Measurements from ENCODE around the gene KRT14.
"Not testable (repeated sequence)": the region's sequence is repeated elsewhere in the genome, so short reads cannot be mapped to it uniquely, and the experiment has no call there.

KRT14 gene

DNA sequence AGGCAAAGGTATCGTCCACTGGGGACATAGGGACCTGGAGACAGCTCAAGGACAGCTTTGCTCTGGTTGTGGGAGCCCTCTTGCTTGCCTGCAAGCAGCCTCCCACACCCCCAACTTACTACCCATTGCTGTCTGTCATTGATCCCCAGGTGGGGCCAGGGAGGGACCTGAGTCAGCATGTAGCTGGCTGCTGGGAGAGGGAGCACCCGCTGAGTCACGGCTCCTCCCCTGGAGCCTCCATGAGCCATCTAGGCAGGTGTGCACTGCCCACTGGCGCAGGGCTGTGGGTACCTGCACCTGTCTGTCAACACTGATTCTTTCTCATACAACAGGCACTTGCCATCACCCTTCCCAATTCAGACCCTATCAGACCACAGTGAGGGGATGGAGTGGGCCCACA, 10.0 kb downstream of the KRT14 start:
- not testable (repeated sequence) for FAIRE-seq

DNA sequence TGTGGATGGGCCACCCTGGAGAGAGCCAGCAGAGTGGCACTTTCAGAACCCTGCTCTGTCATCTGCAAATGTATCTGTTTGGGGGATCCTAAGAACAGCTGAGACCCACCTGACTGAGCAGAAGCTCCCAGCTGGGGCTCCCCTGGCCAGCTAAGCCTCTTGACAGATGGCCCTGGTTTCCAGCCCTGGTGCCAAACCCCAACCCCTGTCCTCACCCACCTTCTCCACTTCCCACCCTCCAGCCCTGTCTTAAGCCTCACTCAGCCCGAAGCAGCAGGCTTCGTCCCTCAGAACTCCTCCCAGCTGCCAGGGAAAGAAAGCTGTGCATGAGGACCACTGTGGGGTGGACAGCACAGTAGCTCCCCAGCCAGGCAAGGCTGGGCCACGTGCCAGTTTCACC, 11.4 kb downstream of the KRT14 start:
- FAIRE-seq: no peak

DNA sequence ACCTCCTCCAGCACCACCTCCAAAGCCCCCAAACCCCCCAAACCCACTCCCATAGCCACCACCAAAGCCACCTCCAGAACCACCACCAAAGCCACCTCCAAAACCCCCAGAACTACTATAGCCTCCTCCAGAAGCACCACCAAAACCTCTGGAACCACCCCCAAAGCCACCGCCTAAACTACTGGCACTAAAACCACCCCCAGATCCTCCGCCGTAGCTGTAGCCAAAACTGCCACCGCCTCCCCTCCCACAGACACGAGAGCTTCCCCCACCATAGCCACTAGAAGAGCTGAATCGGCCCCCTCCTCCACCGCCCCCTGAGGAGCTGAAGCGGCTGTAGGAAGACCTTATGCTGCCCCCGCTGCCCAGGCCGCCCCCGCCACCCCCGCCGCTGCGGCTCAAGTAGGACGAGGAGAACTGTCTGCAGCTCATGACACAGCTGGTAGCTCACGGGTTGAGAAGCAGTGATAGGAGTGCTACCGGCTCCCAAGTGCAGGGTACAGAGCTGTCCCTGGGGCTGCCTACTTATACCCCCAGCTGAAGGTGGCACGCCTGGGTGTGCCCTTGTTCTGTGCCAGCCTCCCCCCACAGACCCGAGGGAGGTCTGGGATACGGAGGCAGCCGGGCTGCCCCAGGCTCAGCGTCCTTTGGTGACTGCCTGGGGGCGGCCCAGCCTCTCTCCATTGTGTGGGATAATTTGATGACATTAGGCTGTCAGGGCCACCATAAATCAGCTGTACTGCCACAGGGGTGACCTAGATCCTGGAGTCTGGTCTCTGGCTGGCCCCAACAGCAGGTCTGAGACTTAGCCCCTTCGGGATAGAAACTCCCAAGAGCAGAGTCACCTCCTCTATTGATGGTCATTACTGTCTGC, 14.9 kb downstream of the KRT14 start, which contains the start of gene KRT9:
Gene KRT9 (minus strand): TSS at position 499 of the 874 bp plus-strand sequence. CDS start 67 bp downstream, at position 432.
- FAIRE-seq: no peak

DNA sequence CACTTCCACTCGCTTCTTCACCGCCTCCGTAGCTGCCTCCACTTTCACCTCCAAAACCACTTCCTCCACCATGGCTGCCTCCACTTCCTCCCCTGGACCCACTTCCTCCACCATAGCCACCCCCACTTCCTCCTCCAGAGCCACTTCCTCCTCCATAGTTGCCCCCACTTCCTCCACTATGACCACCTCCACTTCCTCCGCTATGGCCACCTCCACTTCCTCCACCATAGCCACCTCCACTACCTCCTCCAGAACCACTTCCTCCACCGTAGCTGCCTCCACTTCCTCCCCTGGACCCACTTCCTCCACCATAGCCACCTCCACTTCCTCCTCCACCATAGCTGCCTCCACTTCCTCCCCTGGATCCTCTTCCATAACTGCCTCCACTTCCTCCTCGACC, 19.4 kb downstream of the KRT14 start:
- FAIRE-seq: no peak

DNA sequence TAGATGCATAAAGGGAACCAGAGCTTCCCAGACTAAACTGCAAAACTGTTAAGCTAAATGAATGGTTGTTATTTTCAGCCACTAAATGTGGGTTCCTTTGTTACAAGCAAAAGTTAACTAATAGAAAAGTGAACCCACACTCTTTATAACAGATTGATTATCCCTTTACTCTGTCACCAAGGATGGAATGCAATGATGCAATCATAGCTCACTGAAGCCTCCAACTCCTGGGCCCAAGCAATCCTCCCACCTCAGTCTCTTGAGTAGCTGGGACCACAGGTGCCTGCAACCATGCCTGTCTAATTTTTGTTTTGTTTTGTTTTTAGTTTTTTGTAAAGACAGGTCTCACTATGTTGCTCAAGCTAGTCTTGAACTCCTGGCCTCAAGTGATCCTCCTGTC, 21.4 kb downstream of the KRT14 start:
- FAIRE-seq: no peak

DNA sequence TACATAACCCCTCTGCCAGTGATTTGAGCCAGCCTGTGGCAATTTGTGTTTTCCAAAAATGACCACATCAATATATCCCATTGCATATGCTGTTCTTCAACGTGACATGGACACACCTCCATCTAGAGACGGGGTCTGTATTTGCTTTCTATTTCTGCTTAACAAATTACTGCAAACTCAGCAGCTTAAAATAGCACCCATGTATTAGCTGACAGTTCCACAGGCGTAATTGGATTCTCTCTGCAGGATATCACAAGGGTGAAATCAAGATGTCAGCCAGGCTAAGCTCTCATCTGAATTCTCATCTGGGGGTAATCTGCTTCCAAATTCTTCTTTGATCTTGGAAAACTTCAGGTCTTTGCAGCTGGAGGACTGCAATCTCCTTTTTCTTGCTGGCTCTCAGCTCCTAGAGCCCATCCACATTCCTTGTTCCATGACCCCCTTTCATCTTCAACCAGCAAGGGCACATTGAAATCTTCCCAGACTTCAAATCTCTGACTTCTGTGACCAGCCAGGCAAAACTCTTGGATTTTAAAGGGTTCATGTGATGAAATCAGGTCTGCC, 23.0 kb downstream of the KRT14 start:
- no peak for FAIRE-seq

DNA sequence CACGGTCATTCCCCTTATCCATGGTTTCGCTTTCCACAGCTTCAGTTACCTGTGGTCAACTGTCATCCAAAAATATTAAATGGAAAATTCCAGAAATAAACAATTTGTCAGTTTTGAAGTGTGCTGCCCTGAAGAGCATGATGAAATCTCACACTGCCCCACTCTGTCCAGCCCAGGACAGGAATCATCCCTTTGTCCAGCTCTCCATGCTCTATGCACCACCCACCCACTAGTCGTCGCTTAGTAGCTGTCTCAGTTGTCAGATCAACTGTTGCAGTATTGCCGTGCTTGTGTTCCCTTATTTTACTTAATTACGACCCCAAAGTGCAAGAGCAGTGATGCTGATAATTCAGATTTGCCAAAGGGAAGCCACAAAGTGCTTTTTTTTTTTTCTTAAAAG, 25.1 kb downstream of the KRT14 start:
- no peak for FAIRE-seq

DNA sequence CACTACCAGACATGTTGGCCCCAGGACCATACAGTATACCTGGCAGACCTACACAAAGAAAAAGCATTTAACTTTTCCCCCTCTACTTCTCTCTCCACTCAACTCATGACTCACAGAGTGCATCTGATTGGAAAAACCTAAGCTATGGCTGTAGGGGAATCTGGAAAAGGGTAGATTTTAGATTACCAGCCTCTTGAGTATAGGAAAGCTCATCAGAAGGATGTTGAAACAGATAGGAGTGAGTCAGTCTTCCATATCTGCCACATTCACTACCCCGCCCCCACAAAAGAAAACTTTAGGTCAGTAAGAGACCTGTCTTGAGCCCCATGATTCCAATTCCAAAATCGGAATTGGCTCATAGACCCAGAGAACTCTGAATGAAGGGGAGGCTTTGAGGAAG, 27.1 kb downstream of the KRT14 start:
- FAIRE-seq: no peak

DNA sequence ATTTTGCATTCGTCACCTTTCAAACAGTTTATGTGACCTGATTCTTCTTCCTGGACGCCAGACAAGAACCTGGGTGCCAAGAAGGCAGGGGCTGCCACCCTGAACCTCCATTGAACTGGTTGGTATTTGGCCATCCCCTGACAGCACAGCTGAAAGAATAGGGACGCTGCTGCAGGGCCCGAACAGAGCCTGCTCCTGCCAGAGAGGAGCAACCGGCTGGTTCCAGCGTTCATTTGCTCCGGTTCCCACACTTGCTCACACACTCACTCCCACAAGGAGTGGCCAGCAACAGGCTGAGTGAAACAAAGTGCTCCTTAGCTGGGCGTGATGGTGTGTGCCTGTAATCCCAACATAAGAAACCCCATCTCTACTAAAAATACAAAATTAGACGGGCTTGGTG, 29.8 kb downstream of the KRT14 start:
- FAIRE-seq: no peak

DNA sequence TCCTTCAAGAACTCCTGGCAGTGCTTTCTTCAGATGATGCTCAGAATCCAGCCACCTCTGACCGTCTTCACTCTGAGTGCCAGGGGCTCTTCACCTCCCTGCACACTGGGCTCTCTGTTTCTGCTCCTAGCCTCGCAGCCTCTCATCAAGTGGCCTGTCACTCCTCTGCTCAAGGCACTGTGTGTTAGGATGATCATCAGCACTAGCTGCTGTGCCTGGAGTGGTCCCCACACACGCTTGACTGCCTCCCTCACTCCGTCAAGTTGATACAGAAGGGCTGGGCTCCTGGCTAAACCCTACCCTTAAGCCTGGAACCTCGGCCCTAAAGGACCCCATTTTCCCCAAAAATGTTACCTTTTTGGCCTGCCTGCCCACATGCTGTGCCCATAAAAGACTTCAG, 30.4 kb downstream of the KRT14 start:
- no peak for FAIRE-seq

DNA sequence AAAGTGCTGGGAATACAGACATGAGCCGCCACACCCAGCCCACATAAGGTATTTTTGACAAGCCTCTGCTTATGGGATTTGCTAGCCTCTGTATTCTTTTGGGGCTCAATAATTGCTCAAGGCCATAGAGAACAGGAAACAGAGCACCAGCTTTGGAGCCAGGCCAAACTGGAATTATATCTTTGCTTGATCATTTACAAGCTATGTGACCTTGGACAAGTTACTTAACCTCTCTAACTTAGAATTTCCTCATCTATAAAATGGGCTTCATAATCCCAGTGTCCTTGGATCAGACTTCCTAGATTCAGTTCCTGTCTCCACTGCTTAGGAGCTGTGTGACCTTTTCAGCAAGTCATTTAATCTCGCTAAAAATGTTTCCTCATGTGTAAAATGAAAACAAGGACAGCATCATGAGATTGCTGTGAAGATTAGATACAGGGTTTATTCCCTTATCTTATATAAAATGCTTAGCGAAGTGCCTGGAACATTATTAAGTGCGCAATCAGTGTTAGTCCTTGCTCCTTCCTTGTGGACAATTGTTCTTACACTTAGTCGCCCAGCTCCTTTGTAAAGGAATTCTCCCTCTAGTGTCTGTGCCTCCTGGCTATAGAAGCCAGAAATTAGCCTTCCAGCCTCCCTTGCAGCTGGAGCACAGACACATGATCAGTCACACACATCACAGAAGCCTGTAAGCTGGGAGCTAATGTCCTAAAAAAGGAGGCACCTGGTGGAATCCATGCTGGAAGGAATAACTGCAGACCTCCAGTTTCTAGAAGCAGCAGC, 31.4 kb downstream of the KRT14 start:
- no peak for FAIRE-seq

DNA sequence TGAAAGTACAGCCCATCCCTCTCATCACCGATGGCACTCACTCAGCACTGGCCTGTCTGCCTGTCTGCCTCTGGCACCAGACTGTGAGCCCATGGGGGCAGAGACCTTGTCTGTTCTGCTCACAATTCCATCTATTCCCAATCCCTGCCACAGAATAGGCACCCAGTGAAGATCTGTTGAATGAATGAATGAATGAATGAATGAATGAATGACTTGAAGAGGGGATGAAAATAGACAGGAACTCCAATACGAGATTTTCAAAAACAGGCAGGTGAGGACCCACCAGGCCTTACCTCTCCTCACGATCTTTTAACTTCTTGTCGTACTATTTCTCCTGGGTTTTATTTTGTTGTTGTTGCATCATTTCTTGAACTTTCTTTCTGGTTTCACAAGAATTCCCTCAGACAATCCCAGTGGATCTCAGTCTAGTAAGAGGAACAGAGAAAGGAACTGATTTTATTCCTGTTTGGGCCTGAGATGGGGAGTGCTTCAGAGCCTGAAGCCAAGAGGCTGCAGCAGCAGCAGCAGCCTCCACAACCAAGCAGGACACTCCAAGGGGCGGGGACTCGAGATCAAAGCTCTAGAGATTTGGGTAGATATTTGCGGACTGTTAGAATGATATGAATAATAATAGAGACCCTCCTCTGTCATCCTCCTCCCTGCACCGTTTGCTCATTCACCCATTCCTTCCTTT, 32.6 kb downstream of the KRT14 start:
- no peak for FAIRE-seq

DNA sequence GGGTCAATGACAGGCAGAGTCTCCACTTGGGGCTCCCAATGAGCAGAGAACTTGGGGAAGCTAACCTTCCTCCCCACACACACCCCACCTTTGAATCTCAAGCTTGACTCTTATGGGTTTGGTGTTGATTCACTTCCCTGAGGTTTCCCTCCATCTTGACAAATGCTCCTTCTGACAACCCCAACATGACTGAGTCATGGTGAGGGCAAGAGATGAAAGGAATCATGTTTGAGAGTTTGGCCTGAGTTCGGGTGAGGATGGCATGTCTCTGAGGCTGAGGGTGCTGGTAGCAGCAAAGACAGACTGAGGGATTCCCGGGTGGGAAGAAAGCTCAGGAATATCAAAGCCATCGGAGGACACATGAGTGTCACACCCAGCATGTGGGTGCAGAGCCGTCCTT, 33.5 kb downstream of the KRT14 start:
- no peak for FAIRE-seq

DNA sequence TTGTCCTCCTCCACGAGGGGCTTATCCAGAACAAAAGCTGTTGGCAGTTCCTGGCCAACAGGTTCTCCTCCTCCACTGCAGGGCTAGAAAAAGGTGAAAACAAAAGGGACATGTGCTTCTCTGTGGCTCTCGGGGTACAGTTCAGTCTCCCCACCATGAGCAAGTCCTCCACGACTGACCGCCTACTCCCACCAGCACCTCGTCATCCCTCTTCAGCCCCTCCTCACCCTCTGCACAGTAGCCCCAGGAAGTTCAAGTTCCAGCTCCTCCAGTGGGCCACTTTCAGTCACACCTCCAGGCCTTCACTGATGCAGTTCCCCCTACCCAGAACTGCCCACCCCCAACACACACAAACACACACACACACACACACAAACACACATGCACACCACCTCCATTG, 34.2 kb downstream of the KRT14 start:
- FAIRE-seq: no peak

DNA sequence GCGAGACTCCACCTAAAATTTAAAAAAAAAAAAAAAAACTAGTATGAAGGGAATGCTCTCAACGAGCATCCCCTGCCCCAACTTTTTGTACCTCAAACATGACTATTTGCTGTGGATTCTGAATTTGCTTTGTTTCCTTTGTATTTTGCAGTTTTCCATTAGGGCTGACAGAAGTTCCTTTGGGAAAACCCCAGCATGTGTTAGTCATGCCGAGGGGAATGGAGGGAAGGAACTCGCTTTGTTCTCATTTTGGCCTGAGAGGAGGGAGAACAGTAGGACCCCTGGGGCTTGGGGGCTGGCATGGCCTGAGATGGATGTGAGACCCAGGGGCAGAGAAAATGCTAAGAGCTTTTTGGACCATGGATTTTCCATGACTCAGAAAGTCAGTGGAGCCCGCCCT, 35.3 kb downstream of the KRT14 start:
- FAIRE-seq: no peak

DNA sequence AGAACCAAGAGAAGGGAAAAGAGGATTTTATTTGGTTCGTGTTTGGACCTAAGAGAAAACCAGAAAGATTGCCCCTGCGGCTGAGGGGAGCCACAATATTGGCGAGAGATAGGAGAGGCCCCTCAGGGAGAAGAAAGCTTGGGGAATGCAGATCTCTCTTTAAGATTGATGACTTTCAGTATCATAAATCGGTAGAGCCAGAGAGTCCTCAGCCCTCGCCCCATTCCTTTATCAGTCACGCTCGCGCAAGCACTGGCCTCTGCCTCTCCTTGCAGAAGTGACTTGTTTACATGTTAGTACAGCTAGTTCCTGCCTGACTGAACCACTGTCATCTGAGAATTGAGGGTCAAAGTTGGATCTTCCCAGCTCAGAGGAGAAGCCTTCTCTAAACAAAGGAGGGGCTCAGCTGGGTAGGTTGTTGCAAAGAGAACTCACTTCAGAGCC, 37.1 kb downstream of the KRT14 start:
- no peak for FAIRE-seq

DNA sequence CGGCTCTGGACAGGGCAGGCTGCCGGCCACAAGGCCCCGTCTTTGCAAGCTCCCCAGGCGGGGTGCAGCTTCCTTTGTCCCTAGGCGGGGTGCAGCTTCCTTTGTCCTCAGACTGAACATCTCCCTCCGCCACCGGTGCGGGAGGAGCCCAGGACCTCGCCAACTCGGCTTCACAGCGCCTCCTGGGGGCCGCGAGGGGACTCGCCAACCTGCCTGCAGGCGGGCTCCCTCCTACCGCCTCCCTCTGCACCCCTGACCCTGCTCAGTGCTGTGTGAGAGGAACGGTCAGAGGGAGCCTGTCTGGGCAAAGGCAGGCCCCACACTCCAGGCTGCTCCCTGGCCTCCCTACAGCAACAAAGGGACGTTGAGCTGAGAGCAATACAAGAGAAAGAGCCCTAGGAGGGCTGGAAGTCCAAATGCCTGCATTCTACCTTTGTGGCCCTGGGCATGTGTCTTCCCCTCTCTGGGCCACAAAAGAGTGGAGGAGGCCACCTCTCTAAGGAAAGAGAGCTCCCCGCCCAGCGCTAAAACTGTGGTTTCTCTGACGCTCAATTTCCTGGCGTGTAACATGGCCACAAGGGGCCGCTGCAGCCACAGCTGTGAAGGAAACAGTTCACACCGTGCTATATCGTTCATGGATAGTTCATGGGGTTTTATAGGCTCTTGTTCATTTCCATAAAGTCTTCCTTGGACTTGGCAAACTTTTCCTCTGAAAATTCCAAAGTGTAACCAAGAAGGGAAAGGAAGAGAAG, 37.7 kb downstream of the KRT14 start:
- FAIRE-seq: no peak

DNA sequence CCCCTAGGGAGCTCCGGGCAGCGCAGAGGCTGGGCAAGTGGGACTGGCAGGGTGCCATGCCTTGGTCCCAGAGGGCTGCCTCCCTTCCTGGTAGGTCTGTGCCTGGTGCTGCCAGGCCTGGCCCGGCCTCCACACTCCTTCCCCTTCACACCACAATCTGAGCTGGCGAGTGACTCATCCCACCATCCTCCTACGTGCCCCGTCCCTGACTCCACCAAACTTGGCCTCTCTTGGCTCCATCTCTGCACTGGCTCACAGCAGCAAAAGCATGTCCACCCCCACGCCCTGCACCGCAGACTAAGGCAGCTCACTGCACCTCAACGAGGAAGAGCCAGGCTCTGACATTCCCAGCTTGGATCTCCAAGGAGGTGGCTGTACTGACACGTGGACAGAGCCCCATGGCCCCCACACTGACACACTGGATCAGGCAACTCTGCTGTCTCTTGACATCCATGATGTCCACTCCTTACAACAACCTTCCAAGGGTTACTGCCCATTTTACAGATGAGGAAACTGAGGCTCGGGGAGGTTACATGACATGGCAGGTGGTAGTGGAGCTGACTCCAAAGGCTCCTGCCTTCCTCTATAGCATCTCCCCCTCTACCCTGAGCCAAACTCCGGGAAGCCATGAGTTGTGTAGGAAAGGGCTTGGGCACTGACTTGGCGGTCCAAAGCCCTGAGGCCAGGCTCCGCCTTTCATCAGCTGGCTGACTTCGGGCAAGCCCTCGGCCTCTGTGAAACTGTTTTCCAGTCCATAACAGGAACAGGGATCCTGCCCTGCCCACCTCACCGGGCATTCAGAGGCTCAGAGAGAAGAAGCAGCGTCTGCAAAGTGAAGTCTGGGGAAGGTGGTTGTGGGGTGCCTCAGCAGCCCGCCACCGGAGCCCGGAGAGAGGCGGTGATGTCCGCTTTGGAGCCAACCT, 38.5 kb downstream of the KRT14 start:
- no peak for FAIRE-seq

DNA sequence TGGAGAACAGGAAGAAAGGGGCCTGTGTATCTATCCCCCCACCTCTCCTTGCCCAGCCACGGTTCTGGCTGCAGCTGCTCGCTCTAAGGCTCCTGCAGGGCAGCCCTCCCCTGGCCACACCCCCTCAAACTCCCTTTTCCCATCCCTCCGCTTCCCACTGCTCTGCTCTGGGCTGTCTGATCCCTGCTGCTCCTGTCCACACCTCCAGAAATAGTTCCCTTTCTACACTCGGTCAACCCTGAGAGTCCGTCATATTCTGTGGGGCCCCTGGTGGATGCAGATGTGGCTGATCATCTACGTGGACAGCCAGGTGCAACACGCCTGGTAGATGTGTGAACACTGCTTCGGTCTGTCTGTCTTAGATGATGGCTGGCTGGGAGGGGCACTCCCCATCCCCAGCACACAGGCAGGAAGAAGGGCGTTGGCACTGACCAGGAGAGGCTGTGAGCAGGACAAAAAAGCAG, 39.3 kb downstream of the KRT14 start:
- no peak for FAIRE-seq

DNA sequence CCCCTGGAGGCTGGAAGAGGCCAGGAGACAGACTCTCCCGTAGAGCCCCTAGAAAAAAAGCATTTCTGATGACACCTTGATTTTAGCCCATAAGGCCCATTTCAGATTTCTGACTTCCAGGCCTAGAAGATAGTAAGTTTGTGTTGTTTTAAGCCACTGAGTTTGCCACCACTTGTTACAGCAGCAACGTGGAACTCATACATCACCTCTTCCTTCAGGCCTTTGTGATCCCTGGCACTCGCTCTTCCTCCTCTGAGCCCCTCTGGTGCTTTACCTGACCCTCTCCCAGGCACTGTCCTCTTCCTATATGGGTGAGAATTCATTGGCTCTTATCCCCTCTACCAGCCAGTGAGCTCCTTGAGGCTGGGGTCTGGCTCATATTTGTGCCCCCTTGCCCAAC, 39.9 kb downstream of the KRT14 start:
- FAIRE-seq: no peak

DNA sequence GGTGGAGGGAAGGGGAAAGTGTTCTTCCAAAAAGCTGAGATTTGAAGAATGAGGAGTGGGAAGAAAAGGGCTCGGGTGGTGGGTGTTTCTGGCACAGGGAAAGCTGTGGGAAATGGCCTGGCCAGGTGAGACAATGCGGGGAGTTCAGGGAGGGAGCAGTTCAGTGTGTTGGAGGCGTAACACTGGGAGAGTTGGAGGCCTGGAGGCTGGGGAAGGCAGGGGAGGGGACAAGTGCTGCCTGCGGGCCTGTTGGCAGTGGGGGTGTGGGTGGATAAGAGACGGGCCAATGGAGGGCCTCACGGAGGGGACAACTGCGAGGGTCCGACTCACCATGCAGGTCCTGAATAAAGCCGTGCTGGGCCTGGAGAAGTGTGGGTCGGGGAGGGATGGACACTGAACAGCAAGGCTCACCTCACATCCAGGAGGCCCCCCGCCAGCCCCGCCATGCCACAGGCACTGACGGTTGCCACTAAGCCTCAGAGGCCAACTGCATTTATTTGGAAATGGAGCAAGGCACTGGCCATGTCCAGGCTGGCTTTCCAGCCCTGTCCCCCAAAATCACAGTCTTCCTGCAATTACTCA, 40.8 kb downstream of the KRT14 start:
- no peak for FAIRE-seq
